Measurements from ENCODE around the gene DGCR6L. TPM values are rescaled to one million over a fixed set of nuclear protein-coding genes. Genes with fewer than 3 reads are reported as not detected.
A peak's percentile ranks its signal among the peaks of the same experiment; 100 is the strongest.
"Not testable (repeated sequence)": the region's sequence is repeated elsewhere in the genome, so short reads cannot be mapped to it uniquely, and the experiment has no call there.

Gene DGCR6L
- polyA plus RNA-seq (ENCODE audit: insufficient read length): 60.6 TPM

DNA sequence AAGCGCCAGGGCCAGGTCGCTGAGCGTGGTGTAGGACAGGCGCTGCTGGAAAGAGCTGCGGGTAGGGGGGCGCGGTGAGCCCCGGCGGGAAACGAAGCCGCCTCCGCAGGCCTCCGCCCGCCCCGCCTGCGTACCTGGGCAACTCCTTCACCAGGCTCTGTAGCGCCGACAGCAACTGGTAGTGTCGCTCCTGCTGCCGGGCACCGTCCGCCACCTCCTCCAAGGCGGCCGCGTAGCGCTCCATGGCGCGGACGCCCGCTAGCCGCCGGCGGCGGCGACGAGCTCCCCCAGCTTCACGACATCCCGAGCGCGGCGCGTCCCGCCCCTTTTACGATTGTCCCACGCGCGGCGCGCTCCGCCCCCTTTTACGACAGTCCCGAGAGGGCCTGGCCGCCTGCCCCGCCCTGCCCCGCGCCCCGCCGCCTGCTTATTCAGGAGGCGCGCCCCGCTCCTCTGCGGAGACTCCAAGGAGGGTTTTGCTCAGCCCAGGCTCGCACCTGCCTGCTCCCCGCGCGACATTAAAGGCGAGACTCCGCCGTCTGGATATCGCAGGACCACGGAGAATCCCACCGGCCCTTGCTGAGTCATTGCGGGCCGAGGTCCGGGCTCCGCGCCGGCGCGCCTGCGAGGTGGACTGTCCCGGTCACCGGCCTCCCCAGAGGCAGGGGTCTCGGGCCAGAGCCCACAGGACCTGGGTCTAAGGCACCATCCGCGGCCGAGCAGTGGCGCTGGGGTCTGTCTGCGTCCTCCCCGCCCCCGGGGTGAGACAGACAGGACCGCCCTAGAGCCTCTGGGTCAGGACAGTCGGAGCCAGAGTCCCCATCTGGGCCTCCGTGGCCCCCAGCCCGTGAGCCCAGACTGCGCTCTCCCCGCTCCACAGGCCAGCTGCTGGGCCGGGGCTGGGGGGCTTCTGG is at the start of gene DGCR6L:
Gene DGCR6L (minus strand): TSS at position 316 of the 914 bp plus-strand sequence. CDS start 72 bp downstream, at position 244.
- DNase-seq: peak; percentile 95

DNA sequence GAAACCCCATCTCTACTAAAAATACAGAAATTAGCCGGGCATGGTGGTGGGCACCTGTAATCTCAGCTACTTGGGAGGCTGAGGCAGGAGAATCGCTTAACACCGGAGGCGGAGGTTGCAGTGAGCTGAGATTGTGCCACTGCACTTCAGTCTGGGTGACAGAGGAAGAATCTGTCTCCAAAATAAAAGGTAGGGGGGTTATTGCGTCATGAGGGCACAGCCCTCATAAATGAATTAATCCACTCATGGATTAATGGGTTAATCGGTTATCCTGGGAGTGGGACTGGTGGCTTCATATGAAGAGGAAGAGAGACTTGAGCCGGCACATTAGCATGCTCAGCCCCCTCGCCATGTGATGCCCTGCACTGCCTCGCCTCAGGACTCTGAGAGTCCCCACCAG is 49.0 kb upstream of the DGCR6L start:
- DNase-seq: not testable (repeated sequence)

DNA sequence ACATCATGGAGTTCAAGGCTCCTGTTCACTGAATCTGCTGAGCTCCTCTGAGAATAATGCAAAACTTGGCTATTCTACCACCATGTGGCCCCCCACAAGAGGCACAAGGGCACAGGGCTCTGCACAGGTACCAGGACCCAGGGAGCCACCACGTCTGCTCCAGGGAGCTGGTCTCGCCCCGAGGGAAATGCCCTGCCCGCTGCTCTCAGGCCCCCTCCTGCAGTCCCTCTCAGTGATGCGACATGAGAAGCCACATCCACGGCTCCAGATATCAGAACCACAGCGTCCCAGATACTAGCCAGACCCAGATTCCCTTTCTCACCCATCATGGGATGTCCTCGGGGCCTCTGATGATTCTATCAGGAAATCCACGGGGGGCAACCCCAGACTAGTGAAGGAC is 47.0 kb upstream of the DGCR6L start:
- DNase-seq: not testable (repeated sequence)

- DNase-seq: not testable (repeated sequence)
Measured at GRCh38 chr22:20364335-20365260, 44.7 kb upstream of the DGCR6L start.

DNA sequence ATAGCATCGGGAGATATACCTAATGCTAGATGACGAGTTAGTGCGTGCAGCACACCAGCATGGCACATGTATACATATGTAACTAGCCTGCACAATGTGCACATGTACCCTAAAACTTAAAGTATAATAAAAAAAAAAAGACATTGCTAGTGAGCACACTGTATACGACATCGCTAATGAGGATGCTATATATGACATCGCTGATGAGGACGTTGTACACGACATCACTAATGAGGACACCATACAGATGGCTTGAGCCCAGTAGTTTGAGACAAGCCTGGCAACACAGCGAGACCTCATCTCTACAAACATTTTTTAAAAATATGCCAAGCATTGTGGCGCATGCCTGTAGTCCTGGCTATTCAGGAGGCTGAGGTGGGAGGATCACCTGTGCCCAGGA is 42.5 kb upstream of the DGCR6L start:
- DNase-seq: not testable (repeated sequence)

GRCh38 chr22:20361752-20362229 is 41.9 kb upstream of the DGCR6L start:
- not testable (repeated sequence) for DNase-seq

GRCh38 chr22:20360866-20361751 is 41.2 kb upstream of the DGCR6L start:
- DNase-seq: not testable (repeated sequence)

DNA sequence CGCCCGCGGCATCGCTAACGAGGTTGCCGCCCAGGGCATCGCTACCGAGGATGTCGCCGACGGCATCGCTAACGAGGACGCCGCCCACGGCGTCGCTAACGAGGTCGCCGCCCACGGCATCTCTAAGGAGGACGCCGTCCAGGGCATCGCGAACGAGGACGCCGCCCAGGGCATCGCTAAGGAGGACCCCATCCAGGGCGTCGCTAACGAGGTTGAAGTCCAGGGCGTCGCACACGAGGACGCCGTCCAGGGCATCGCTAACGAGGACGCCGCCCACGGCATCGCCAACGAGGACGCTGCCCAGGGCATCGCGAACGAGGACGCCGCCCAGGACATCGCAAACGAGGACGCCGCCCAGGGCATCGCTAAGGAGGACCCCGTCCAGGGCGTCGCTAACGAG is 40.4 kb upstream of the DGCR6L start:
- not testable (repeated sequence) for DNase-seq

- DNase-seq: not testable (repeated sequence)
Measured at GRCh38 chr22:20358503-20359239, 38.8 kb upstream of the DGCR6L start.

GRCh38 chr22:20357967-20358366 is 38.1 kb upstream of the DGCR6L start:
- not testable (repeated sequence) for DNase-seq

DNA sequence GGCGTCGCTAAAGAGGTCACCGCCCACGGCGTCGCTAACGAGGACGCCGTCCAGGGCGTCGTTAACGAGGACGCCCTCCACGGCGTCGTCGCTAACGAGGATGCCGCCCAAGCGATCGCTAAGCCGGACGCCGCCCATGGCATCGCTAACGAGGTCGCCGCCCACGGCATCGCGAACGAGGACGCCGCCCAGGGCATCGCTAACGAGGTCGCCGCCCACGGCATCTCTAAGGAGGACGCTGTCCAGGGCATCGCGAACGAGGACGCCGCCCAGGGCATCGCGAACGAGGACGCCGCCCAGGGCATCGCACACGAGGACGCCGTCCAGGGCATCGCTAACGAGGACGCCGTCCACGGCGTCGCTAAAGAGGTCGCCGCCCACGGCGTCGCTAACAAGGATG is 37.0 kb upstream of the DGCR6L start:
- not testable (repeated sequence) for DNase-seq

- DNase-seq: not testable (repeated sequence)
Measured at GRCh38 chr22:20355939-20356636, 36.2 kb upstream of the DGCR6L start.

DNA sequence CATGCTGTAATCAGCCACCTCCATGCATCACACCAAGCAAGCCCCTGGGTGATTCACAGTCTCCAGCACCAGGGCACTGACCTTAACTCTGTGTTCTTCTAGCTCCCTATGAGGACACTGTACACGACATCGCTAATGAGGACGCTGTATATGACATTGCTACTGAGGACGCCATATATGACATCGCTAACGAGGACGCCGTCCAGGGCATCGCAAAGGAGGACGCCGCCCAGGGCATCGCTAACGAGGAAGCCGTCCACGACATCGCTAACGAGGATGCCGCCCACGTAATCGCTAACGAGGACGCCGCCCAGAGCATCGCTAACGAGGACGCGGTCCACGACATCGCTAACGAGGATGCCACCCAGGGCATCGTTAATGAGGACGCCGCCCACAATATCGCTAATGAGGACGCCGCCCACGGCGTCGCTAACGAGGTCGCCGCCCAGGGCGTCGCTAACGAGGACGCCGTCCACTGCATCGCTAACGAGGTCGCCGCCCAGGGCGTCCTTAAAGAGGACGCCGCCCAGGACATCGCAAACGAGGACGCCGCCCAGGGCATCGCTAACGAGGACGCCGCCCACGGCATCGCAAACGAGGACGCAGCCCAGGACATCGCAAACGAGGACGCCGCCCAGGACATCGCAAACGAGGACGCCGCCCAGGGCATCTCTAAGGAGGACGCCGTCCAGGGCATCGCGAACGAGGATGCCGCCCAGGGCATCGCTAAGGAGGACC is 34.5 kb upstream of the DGCR6L start:
- no peak for DNase-seq

GRCh38 chr22:20352536-20352935 is 32.7 kb upstream of the DGCR6L start:
- not testable (repeated sequence) for DNase-seq

- DNase-seq: not testable (repeated sequence)
Measured at GRCh38 chr22:20346553-20346952, 26.7 kb upstream of the DGCR6L start.

DNA sequence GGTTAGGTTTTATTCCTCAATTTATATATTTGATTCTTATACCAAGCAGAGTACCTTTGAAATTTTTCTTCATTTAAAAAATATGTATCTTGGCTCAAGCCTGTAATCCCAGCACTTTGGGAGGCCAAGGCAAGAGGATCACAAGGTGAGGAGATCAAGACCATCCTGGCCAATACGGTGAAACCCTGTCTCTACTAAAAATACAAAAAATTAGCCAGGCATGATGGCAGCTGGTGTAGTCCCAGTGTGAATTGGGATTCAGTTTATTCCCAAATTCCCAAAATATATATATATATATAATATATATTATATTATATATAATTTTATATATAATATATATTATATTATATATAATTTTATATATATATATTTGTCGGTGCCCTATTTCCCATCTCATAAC is 18.4 kb upstream of the DGCR6L start:
- not testable (repeated sequence) for DNase-seq

- DNase-seq: not testable (repeated sequence)
Measured at GRCh38 chr22:20337807-20338206, 17.9 kb upstream of the DGCR6L start.

- DNase-seq: not testable (repeated sequence)
Measured at GRCh38 chr22:20336561-20336960, 16.7 kb upstream of the DGCR6L start.

DNA sequence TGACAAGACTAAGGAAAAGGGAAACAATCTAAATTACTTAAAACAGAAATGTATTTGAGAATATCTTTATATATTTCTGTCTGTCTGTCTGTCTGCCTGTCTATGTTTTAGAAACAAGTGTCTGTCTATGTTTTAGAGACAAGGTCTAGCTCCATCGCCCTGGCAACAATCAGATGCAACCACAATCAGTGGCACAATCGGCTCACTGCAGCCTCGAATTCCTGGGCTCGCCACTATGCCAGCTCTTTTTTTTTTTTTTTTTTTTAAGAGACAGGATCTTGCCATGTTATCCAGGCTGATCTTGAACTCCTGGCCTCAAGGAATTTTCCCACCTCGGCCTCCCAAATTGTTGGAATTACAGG is 8.7 kb upstream of the DGCR6L start:
- DNase-seq: not testable (repeated sequence)

DNA sequence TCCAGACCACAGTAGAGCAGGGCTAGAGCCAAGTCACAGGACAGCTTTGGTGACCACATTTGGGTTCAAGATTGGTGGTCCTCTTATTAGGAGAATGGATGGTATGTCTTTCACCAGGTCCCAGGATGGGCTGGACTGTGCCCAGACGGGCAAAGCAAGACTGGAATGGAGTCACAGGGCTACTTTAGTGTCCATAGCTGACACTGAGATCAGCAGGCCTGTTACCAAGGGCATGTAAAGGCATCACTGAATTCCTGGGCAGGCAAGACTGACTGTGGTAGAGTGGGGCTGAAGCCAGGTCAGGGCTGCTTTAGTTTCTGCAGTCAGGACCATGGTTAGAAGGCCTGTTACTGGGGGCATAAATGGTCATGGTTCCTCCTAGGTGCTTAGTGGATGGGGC is 6.1 kb upstream of the DGCR6L start:
- not testable (repeated sequence) for DNase-seq

Data from hindlimb muscle (tissue), 1 donor.